Mammary epithelial cell (primary cell): ENCODE results near the gene CST7.

ENCODE experiments used
- CTCF ChIP-seq, 2 donors: IDR thresholded peaks in 1 of 2; conservative IDR thresholded peaks in 1 of 2; 2 replicates each; pipeline ENCODE4 v1.5.1; 2011 to 2012; ENCODE audit warnings: inconsistent platforms in 2 of 2, low read length in 2 of 2, mild to moderate bottlenecking in 2 of 2, control low read depth in 1 of 2, low read depth in 1 of 2; ENCODE audit not compliant: insufficient read depth in 1 of 2; ENCODE audit errors: extremely low read depth in 1 of 2
- EZH2 ChIP-seq: IDR thresholded peaks from 2 replicates; pipeline ENCODE4 v1.6.1; 2012; ENCODE audit warnings: low read length, inconsistent platforms, borderline replicate concordance

DNA sequence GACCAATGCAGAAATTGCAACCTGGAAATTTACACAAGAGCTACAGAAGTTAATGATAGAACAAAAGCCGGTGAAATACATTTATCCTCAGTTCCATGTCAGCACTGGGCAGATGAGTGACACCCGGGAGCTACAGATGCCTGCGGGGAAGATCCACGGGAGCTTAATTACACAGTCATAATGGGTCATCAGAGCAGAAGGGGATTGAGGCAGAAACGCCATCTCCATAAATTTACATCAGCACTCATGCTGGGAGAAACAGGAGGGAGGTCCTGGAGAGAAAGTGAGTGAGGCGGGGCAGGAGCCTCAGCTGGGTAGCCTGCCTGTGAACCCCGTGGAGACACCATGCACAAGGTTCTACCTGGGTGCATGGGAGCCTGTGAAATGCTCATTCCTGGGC is 37.6 kb upstream of the CST7 start:
- TF ChIP-seq EZH2 (no peak), CTCF (conservative IDR thresholded peaks at IDR 0.05 in 1 of 2, IDR thresholded peaks at IDR 0.05 in 1 of 2; ENCODE audit: extremely low read depth in 1 of 2, insufficient read depth in 1 of 2, low read depth in 1 of 2, low read length in 2 of 2) (no peak)
